Measurements from ENCODE around the gene ZBTB3.

GRCh38 chr11:62702246-62702645 lies 51.7 kb downstream of the ZBTB3 start:
- no peak for TF ChIP-seq CTCF (conservative IDR thresholded peaks at IDR 0.05 in 1 of 2, IDR thresholded peaks at IDR 0.05 in 1 of 2; ENCODE audit: low read depth in 1 of 2, low read length in 2 of 2)
- no peak for TF ChIP-seq EZH2 (IDR thresholded peaks at IDR 0.05; ENCODE audit: low read length, missing control alignments)

Data from fibroblast of lung (primary cell).